ENCODE measurements around the gene A4GALT. TPM values are rescaled to one million over a fixed set of nuclear protein-coding genes. Genes with fewer than 3 reads are reported as not detected.

A4GALT gene
- total and polyA plus RNA-seq, 2 of the 13 experiments (the other 11 are each of a cell fraction or from before 2014, with no cell fraction given) = 0.09 to 1.1 TPM

DNA sequence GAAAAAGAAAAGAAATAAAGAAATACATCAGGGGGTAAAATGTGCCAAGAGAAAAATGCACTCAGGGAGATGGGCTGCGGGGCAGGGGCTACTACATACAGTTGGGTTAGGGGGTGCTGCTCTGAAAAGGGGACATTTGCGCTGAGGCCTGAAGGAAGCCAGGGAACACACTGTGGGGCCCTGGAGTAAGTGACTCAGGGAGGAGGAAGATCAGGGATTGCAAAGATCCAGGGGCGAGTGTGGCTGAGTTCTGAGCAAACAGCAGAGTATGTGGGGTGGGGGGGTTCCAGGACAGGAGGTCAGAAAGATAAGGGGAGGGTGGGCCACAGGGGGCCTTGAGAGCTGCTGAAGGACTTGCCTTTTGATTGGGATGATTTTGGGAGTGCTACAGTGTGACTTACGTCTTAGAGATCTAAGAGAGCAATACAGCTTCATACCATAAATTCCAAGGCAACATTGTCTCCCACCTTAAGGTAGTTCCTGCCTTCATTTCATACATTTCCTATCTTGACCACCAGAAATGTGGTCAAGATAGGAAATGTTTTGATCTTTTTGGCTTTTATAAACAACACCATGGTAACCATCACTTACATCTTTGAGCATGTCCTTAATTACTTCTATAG lies 5.8 kb downstream of the A4GALT start:
- H3K4me2 ChIP-seq (ENCODE audit: low read depth, low read length) = no peak overlapping the region
- ATAC-seq (no peak), FAIRE-seq (no peak), DNase-seq (ENCODE audit: low spot score) (no peak)
- ChIA-PET CTCF (ENCODE audit: low intra/inter-chr PET ratio, low total read pairs) (no interaction called here), POLR2A (no interaction called here)
- H3K9ac ChIP-seq (ENCODE audit: insufficient read depth, low read depth, low read length) = no peak overlapping the region
- H3K36me3 ChIP-seq (replicated peaks in 1 of 2; ENCODE audit: control insufficient read depth in 1 of 2, insufficient read depth in 2 of 2, low read length in 2 of 2) = no peaks in the 10 kb centered on the region
- H3K79me2 ChIP-seq (ENCODE audit: insufficient read depth, low read length) = no peaks in the 10 kb centered on the region
- H3K4me3 ChIP-seq (replicated peaks in 1 of 3; ENCODE audit: insufficient read depth in 1 of 3, low read depth in 2 of 3, low read length in 3 of 3) = no peak overlapping the region
- intact Hi-C loops (cut with micrococcal nuclease; ENCODE audit: unreplicated experiment) (no loop called here), in situ Hi-C loops (cut with HindIII; ENCODE audit: extremely low pct_ligation_motif_present, low pct_unique_long_range_greater_than_20kb) (no loop called here)
- peaks cover 52% of the 10 kb centered on the region for H3K4me1 ChIP-seq (ENCODE audit: insufficient read depth, low read length)
- no peak for TF ChIP-seq MTF2 (CRISPR knock-in tag; IDR thresholded peaks at IDR 0.05; ENCODE audit: borderline replicate concordance)
- no peak for TF ChIP-seq FOXP1 (IDR thresholded peaks at IDR 0.05)
- TF ChIP-seq FOXP1 (CRISPR knock-in tag; IDR thresholded peaks at IDR 0.05) = no peak
- TF ChIP-seq ZNF530 (CRISPR knock-in tag; IDR thresholded peaks at IDR 0.05; ENCODE audit: low read depth) = no peak
- TF ChIP-seq ZNF20 (CRISPR knock-in tag; IDR thresholded peaks at IDR 0.05) = no peak
- no peak for TF ChIP-seq ZNF432 (CRISPR knock-in tag; IDR thresholded peaks at IDR 0.05; ENCODE audit: borderline replicate concordance)
- no peak for TF ChIP-seq SIN3B (IDR thresholded peaks at IDR 0.05; ENCODE audit: low read length)
- no peak for TF ChIP-seq EHMT2 (IDR thresholded peaks at IDR 0.05; ENCODE audit: borderline replicate concordance, low read depth, low read length)
- TF ChIP-seq ZNF143 (CRISPR knock-in tag; IDR thresholded peaks at IDR 0.05) = no peak
- no peak for TF ChIP-seq FOXK1 (CRISPR knock-in tag; IDR thresholded peaks at IDR 0.05; ENCODE audit: borderline replicate concordance, low read depth)
- no peak for TF ChIP-seq RORA (CRISPR knock-in tag; IDR thresholded peaks at IDR 0.05)
- no peak for TF ChIP-seq ZNF569 (CRISPR knock-in tag; IDR thresholded peaks at IDR 0.05; ENCODE audit: borderline replicate concordance)
- no peak for TF ChIP-seq ZNF121 (CRISPR knock-in tag; IDR thresholded peaks at IDR 0.05)
- no peak for TF ChIP-seq NFIC (IDR thresholded peaks at IDR 0.05; ENCODE audit: low read length)
- no peak for TF ChIP-seq ATRX (CRISPR knock-in tag; IDR thresholded peaks at IDR 0.05; ENCODE audit: borderline replicate concordance)
- no peak for TF ChIP-seq ZNF501 (CRISPR knock-in tag; IDR thresholded peaks at IDR 0.05)
- no peak for TF ChIP-seq PRDM10 (CRISPR knock-in tag; IDR thresholded peaks at IDR 0.05; ENCODE audit: low read depth)
- WGBS (ENCODE audit: low lambda C conversion rate) = 65% methylated on average over 4 of the region's 4 CpGs
- BruUV-seq (replicated peaks) = no TSS peak
- no peak overlapping the region for H3K27ac ChIP-seq (ENCODE audit: extremely low read length, insufficient read depth, low read length)
- H3K27me3 ChIP-seq (ENCODE audit: control insufficient read depth in 1 of 2, insufficient read depth in 2 of 2, low read length in 2 of 2) = peaks cover 4 to 30% of the 10 kb centered on the region in 2 experiments
- no peaks in the 10 kb centered on the region for H3K9me3 ChIP-seq (ENCODE audit: low read length)
- no peaks in the 10 kb centered on the region for H4K20me1 ChIP-seq (ENCODE audit: insufficient read depth, low read length)
- H2AFZ ChIP-seq (ENCODE audit: low read length) = no peak overlapping the region

Data from HepG2 (cell line).